Endodermal cell (in vitro differentiated cells): ENCODE results near the gene TCF12. TPM values are rescaled to one million over a fixed set of nuclear protein-coding genes. Genes with fewer than 3 reads are reported as not detected.

Experiments used
- DNase-seq: peaks from one replicate; pipeline ENCODE4 v3.0.0-alpha.2; 2017
- H3K27ac ChIP-seq: 2 replicates; pipeline ENCODE4 v1.5.1; 2013; ENCODE audit warnings: mild to moderate bottlenecking, low read depth, low read length, moderate library complexity
- H3K27me3 ChIP-seq: 2 replicates; pipeline ENCODE4 v1.6.1; 2013; ENCODE audit warnings: mild to moderate bottlenecking, low read length, moderate library complexity; ENCODE audit not compliant: insufficient read depth, control insufficient read depth, poor library complexity, severe bottlenecking
- H3K36me3 ChIP-seq: 2 replicates; pipeline ENCODE4 v1.7.0; 2013; ENCODE audit warnings: mild to moderate bottlenecking, low read length, moderate library complexity; ENCODE audit not compliant: control insufficient read depth, insufficient read depth
- H3K4me1 ChIP-seq: one replicate; pipeline ENCODE4 v1.7.0; 2013; ENCODE audit warnings: low read length; ENCODE audit not compliant: control insufficient read depth, insufficient read depth
- H3K4me3 ChIP-seq: 2 replicates; pipeline ENCODE4 v1.5.1; 2013; ENCODE audit warnings: mild to moderate bottlenecking, low read length, moderate library complexity
- H3K9ac ChIP-seq: 2 replicates; pipeline ENCODE4 v1.6.1; 2013; ENCODE audit warnings: mild to moderate bottlenecking, low read length, moderate library complexity; ENCODE audit not compliant: poor library complexity, severe bottlenecking; ENCODE audit errors: extremely low read depth
- H3K9me3 ChIP-seq: 2 replicates; pipeline ENCODE4 v1.6.1; 2013; ENCODE audit warnings: mild to moderate bottlenecking, low read length, moderate library complexity; ENCODE audit not compliant: control insufficient read depth
- H3K27ac Mint-ChIP-seq: 2 replicates; pipeline ENCODE4 v1.8.0; 2020; ENCODE audit warnings: mixed read lengths
- H3K27me3 Mint-ChIP-seq: 2 replicates; pipeline ENCODE4 v1.8.0; 2021; ENCODE audit warnings: mild to moderate bottlenecking, mixed read lengths; ENCODE audit not compliant: insufficient read depth
- H3K36me3 Mint-ChIP-seq: 2 replicates; pipeline ENCODE4 v1.8.0; 2020; ENCODE audit warnings: low read depth, mixed read lengths
- H3K4me1 Mint-ChIP-seq: 2 replicates; pipeline ENCODE4 v1.8.0; 2020; ENCODE audit warnings: mixed read lengths
- H3K4me3 Mint-ChIP-seq: 2 replicates; pipeline ENCODE4 v1.8.0; 2020; ENCODE audit warnings: mild to moderate bottlenecking, moderate library complexity, mixed read lengths
- H3K9me3 Mint-ChIP-seq: 2 replicates; pipeline ENCODE4 v1.8.0; 2020; ENCODE audit warnings: mild to moderate bottlenecking, mixed read lengths
- CTCF ChIP-seq: fragments of 200-600 bp; sonication (generic); conservative IDR thresholded peaks from 2 replicates; pipeline ENCODE4 v1.5.0; 2021; ENCODE audit warnings: antibody characterized with exemption, mild to moderate bottlenecking
- WGBS, 2 experiments: methylation state at CpG; one replicate each; pipeline versions ENCODE4 v1.1.5 to v1.1.7; 2013; ENCODE audit warnings: missing lambda C conversion rate in 2 of 2, mixed read lengths in 1 of 2; ENCODE audit not compliant: insufficient coverage in 1 of 2, insufficient read length in 1 of 2; 5-methylcytosine and 5-hydroxymethylcytosine counted together
- total RNA-seq, 2 donors: library from RNA; stranded (reverse); fragmentation: NEBNext Ultra II Directional in 1 of 2; extraction: Animal tissue kit (Norgen Biotek cat#: 25700) in 1 of 2; gene quantifications; 2 replicates in 1 of 2; 3 replicates in 1 of 2; pipeline ENCODE4 v1.2.1, GENCODE V29; 2021

Gene TCF12
- total RNA-seq, 2 donors from 2014 or later, result 103 to 121 TPM

DNA sequence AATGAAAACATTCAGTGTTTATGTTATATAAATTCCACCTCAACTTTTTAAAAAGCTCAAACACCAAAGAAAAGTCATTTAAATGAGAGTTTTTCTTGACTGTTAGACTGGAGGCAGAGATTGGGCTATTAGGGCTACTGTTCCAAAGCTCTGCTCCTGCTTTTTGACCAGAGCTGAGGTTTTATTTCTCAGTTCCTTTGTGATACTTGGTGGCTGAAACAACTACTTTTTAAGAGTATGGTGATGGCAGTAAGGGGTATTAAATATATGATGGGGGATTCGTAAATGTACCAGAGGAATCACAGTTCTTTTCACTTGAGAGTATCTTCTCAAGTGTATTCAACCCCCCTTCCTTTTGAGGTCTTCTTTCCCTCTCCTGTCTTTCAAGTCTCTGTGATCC lies 271.8 kb downstream of the TCF12 start:
- Mint-ChIP-seq H3K27me3 (no peaks in the 10 kb centered on the region), H3K36me3 (peaks cover 34% of the 10 kb centered on the region), H3K4me3 (no peak overlapping the region), H3K9me3 (peaks cover 13% of the 10 kb centered on the region), H3K27ac (no peak overlapping the region), H3K4me1 (no peaks in the 10 kb centered on the region)
- no peaks in the 10 kb centered on the region for H3K27me3 ChIP-seq
- H3K36me3 ChIP-seq, result peaks cover 34% of the 10 kb centered on the region
- no peak for DNase-seq
- H3K9ac ChIP-seq, result no peak overlapping the region
- H3K4me1 ChIP-seq, result no peaks in the 10 kb centered on the region
- WGBS, 2 experiments, result 100% methylated on average over 1 of the region's 1 CpG; no CpG with 5 or more reads in 1 of the 2 experiments
- no peak overlapping the region for H3K4me3 ChIP-seq
- H3K9me3 ChIP-seq, result peaks cover 16% of the 10 kb centered on the region
- no peak overlapping the region for H3K27ac ChIP-seq
- TF ChIP-seq CTCF, result no peak

- peaks cover 16% of the 10 kb centered on the region for H3K36me3 Mint-ChIP-seq
- Histone ChIP-seq H3K36me3 (peaks cover 19% of the 10 kb centered on the region), H3K27ac (no peak overlapping the region), H3K4me3 (no peak overlapping the region), H3K9me3 (no peaks in the 10 kb centered on the region), H3K27me3 (no peaks in the 10 kb centered on the region), H3K9ac (no peak overlapping the region), H3K4me1 (peaks cover 5% of the 10 kb centered on the region)
- H3K4me3 Mint-ChIP-seq, result no peak overlapping the region
- no peaks in the 10 kb centered on the region for H3K27me3 Mint-ChIP-seq
- H3K4me1 Mint-ChIP-seq, result peaks cover 9% of the 10 kb centered on the region
- H3K9me3 Mint-ChIP-seq, result no peaks in the 10 kb centered on the region
- no peak overlapping the region for H3K27ac Mint-ChIP-seq
- WGBS, 2 experiments, result 85 to 93% methylated on average over 2 of the region's 2 CpGs
- DNase-seq, result no peak
- no peak for TF ChIP-seq CTCF
These were observed 274.7 kb downstream of the TCF12 start for GRCh38 chr15:57193161-57193560.

DNA sequence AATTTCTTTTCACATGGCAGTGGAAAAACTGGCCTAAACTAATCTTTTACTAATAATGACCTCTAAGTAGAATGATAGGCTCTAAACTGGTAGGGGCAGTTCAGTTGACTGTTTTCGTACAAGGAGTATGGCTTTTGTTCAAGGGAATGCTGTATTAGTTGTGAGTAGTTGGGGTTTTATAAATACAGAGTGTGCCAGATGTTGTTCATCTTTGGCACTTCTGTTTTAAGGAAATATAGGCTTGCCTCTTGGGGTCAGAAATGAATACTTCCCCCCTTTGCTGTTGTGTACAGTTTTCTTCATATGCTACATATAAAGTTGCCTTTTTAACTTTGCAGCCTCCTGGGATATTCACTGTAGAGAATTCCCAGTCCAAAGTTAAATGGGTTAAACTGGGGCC lies 276.9 kb downstream of the TCF12 start:
- peaks cover 18% of the 10 kb centered on the region for H3K4me1 Mint-ChIP-seq
- TF ChIP-seq CTCF, result no peak
- H3K27me3 ChIP-seq, result no peaks in the 10 kb centered on the region
- H3K9me3 ChIP-seq, result no peaks in the 10 kb centered on the region
- H3K36me3 ChIP-seq, result peaks cover 19% of the 10 kb centered on the region
- H3K27ac ChIP-seq, result no peak overlapping the region
- no peak overlapping the region for H3K4me3 ChIP-seq
- no peak overlapping the region for H3K27ac Mint-ChIP-seq
- no peak for DNase-seq
- no peak overlapping the region for H3K9ac ChIP-seq
- H3K4me1 ChIP-seq, result peaks cover 15% of the 10 kb centered on the region
- H3K4me3 Mint-ChIP-seq, result no peak overlapping the region
- peaks cover 16% of the 10 kb centered on the region for H3K36me3 Mint-ChIP-seq
- no peaks in the 10 kb centered on the region for H3K9me3 Mint-ChIP-seq
- no peaks in the 10 kb centered on the region for H3K27me3 Mint-ChIP-seq
- WGBS, 2 experiments, result 97% methylated on average over 1 of the region's 1 CpG; no CpG with 5 or more reads in 1 of the 2 experiments
